ENCODE data around the gene DONSON. TPM values are rescaled to one million over a fixed set of nuclear protein-coding genes. Genes with fewer than 3 reads are reported as not detected.

Gene DONSON
- polyA plus RNA-seq, 3 donors, result 0.94 to 8.6 (median 1.5) TPM

DNA sequence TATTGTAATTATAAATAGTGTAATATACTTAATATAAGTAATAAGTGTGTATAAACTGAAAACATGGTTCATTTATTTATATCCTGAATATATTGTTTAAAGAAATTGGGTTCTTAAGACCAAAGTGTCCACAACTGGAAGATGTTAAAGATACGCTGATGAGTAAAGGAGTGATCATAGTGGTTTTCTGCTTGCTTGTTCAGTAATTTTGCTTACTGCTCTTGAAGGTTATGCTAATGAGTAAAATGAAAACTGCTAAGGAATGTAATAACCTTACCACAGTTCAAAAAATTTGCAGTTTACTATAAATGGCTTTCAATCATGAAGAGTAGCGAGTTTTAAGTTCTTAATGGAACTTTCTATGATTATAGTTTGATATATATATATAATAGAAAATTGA, 22.0 kb downstream of the DONSON start:
- Histone ChIP-seq H3K4me2 (replicated peaks; ENCODE audit: extremely low read depth, low read length, poor library complexity, severe bottlenecking) (no peak overlapping the region), H2AFZ (ENCODE audit: insufficient read depth, low read depth, low read length, poor library complexity, severe bottlenecking) (no peak overlapping the region), H3K9me3 (replicated peaks in 1 of 2; ENCODE audit: control insufficient read depth in 1 of 2, insufficient read depth in 1 of 2, low read length in 2 of 2) (no peaks in the 10 kb centered on the region), H3K27ac (ENCODE audit: low read depth in 1 of 2, low read length in 2 of 2) (no peak overlapping the region), H3K4me3 (replicated peaks in 1 of 3; ENCODE audit: low read depth in 2 of 3, low read length in 3 of 3) (no peak overlapping the region), H3K4me1 (ENCODE audit: control insufficient read depth in 1 of 2, insufficient read depth in 2 of 2, low read length in 2 of 2) (no peaks in the 10 kb centered on the region), H3K79me2 (ENCODE audit: insufficient read depth, low read length) (peaks cover 79% of the 10 kb centered on the region), H3K27me3 (ENCODE audit: control insufficient read depth in 2 of 2, insufficient read depth in 2 of 2, low read length in 2 of 2) (no peaks in the 10 kb centered on the region), H4K20me1 (ENCODE audit: insufficient read depth, low read length) (peaks cover 95% of the 10 kb centered on the region), H3K36me3 (replicated peaks in 1 of 2; ENCODE audit: control insufficient read depth in 1 of 2, insufficient read depth in 2 of 2, low read length in 2 of 2) (peaks cover 75 to 94% of the 10 kb centered on the region in 2 donors), H3K9ac (ENCODE audit: insufficient read depth, low read length, poor library complexity, severe bottlenecking) (no peak overlapping the region)
- Mint-ChIP-seq H3K4me1 (no peaks in the 10 kb centered on the region), H3K27me3 (ENCODE audit: low read depth in 3 of 3) (no peaks in the 10 kb centered on the region), H3K9me3 (no peaks in the 10 kb centered on the region), H3K4me3 (no peak overlapping the region), H3K36me3 (peaks cover 42 to 65% of the 10 kb centered on the region in 2 donors), H3K27ac (no peak overlapping the region)
- no peak for TF ChIP-seq CTCF (IDR thresholded peaks at IDR 0.05)
- intact Hi-C loops (cut with micrococcal nuclease), result no loop called here
- DNase-seq, result no peak
- no CpG with 5 or more reads among the region's 2 CpGs for WGBS (ENCODE audit: insufficient coverage)

DNA sequence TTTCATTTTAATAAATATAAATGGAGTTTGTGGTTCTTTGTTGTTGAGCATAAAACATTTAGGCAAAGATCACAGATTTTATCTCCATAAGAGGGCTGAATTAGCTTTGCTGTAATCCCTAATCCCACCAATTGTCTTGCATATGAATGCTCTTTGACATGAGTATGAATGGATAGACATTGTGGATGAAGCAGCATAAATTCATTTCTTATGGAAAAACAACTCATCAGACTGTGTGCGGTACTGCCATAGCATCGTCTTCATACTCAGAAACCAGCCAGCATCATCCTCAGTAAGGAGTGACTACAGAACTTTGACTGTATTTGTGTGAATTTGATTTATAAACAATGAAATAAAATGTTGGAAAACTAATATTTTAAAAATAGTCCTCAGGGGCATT, 26.1 kb downstream of the DONSON start:
- H3K4me3 Mint-ChIP-seq, result no peak overlapping the region
- no peaks in the 10 kb centered on the region for H3K27me3 ChIP-seq (ENCODE audit: control insufficient read depth in 2 of 2, insufficient read depth in 2 of 2, low read length in 2 of 2)

More for the DNA sequence above, 26.1 kb downstream of the DONSON start:
- no peak for DNase-seq
- Histone ChIP-seq H3K4me2 (replicated peaks; ENCODE audit: extremely low read depth, low read length, poor library complexity, severe bottlenecking) (no peak overlapping the region), H3K4me1 (ENCODE audit: control insufficient read depth in 1 of 2, insufficient read depth in 2 of 2, low read length in 2 of 2) (no peaks in the 10 kb centered on the region), H2AFZ (ENCODE audit: insufficient read depth, low read depth, low read length, poor library complexity, severe bottlenecking) (no peak overlapping the region), H3K9ac (ENCODE audit: insufficient read depth, low read length, poor library complexity, severe bottlenecking) (no peak overlapping the region), H3K4me3 (replicated peaks in 1 of 3; ENCODE audit: low read depth in 2 of 3, low read length in 3 of 3) (no peak overlapping the region), H3K36me3 (replicated peaks in 1 of 2; ENCODE audit: control insufficient read depth in 1 of 2, insufficient read depth in 2 of 2, low read length in 2 of 2) (peaks cover 77 to 94% of the 10 kb centered on the region in 2 donors), H3K79me2 (ENCODE audit: insufficient read depth, low read length) (peaks cover 78% of the 10 kb centered on the region), H3K27ac (ENCODE audit: low read depth in 1 of 2, low read length in 2 of 2) (no peak overlapping the region), H4K20me1 (ENCODE audit: insufficient read depth, low read length) (peaks cover 95% of the 10 kb centered on the region), H3K9me3 (replicated peaks in 1 of 2; ENCODE audit: control insufficient read depth in 1 of 2, insufficient read depth in 1 of 2, low read length in 2 of 2) (no peaks in the 10 kb centered on the region)
- intact Hi-C loops (cut with micrococcal nuclease), result no loop called here
- peak overlapping the region in 1 of 7 donors; percentile 22 for H3K27ac Mint-ChIP-seq
- no peaks in the 10 kb centered on the region for H3K4me1 Mint-ChIP-seq
- H3K27me3 Mint-ChIP-seq (ENCODE audit: low read depth in 3 of 3), result no peaks in the 10 kb centered on the region
- WGBS (ENCODE audit: insufficient coverage), result no CpG with 5 or more reads among the region's 2 CpGs
- no peaks in the 10 kb centered on the region for H3K9me3 Mint-ChIP-seq
- peaks cover 52 to 76% of the 10 kb centered on the region in 2 donors for H3K36me3 Mint-ChIP-seq
- no peak for TF ChIP-seq CTCF (IDR thresholded peaks at IDR 0.05)

Measured in CD14-positive monocyte (primary cell).